ENCODE results near the gene CEP250. TPM values are rescaled to one million over a fixed set of nuclear protein-coding genes. Genes with fewer than 3 reads are reported as not detected.
A peak's percentile ranks its signal among the peaks of the same experiment; 100 is the strongest.

CEP250 gene
- total RNA-seq, 1 experiment from 2014 or later: 18.9 TPM

DNA sequence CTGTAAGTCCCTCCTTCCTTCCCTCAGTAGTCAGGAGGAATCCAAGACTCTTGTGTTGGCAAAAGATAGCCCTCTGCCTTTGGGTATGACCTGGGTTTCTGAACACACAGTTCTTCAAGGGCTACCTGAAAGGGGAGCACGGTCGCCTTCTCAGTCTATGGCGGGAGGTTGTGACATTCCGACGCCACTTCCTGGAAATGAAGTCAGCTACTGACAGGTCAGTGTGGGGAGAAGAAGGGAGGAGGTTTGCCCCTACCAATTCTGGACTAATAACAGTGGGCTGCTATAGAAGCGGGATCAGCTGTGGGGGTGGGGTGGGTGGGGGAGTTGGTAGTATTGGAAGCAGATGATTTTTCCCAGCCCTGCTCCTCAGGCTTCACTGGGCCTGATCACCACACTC lies 11.5 kb downstream of the CEP250 start:
- DNase-seq: no peak
- H3K4me3 ChIP-seq (ENCODE audit: insufficient read depth, low read depth, low read length): no peak overlapping the region
- no peaks in the 10 kb centered on the region for H3K27me3 ChIP-seq (ENCODE audit: control insufficient read depth, insufficient read depth, low read length)
- H3K36me3 ChIP-seq (replicated peaks; ENCODE audit: control insufficient read depth, insufficient read depth, low read length): peaks cover 40% of the 10 kb centered on the region

DNA sequence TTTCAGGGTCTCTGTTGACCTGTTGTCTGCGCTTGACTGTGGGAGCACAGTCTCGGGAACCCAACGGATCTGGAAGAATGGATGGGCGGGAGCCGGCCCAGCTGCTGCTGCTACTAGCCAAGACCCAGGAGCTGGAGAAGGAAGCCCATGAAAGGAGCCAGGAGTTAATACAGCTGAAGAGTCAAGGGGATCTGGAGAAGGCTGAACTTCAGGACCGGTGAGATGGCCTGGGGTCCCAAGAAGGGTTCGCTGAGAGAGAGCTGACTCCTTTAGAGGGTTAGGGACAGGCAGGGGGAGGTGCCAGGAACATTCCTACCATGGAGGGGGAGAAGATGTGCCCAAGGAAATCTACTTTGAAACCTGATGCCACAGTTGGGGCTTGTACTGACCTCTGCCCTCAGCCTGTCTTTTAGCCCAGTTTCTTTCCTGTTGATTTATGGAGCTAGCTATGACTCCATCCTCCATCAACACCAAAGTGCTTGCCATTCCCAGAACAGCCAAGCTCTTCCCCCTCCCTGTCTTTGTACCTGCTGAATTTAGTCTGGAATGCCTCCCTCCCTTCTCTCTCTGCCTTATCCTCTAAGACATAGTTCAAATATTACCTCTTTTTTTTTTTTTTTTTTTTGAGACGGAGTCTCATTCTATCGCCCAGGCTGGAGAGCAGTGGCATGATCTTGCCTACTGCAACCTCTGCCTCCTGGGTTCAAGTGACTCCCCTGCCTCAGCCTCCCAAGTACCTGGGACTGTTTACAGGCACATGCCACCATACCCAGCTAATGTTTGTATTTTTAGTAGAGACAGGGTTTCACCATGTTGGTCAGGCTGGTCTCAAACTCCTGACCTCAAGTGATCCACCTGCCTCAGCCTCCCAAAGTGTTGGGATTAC lies 12.2 kb downstream of the CEP250 start:
- H3K4me3 ChIP-seq (ENCODE audit: insufficient read depth, low read depth, low read length): no peak overlapping the region
- H3K36me3 ChIP-seq (replicated peaks; ENCODE audit: control insufficient read depth, insufficient read depth, low read length): peaks cover 37% of the 10 kb centered on the region

DNA sequence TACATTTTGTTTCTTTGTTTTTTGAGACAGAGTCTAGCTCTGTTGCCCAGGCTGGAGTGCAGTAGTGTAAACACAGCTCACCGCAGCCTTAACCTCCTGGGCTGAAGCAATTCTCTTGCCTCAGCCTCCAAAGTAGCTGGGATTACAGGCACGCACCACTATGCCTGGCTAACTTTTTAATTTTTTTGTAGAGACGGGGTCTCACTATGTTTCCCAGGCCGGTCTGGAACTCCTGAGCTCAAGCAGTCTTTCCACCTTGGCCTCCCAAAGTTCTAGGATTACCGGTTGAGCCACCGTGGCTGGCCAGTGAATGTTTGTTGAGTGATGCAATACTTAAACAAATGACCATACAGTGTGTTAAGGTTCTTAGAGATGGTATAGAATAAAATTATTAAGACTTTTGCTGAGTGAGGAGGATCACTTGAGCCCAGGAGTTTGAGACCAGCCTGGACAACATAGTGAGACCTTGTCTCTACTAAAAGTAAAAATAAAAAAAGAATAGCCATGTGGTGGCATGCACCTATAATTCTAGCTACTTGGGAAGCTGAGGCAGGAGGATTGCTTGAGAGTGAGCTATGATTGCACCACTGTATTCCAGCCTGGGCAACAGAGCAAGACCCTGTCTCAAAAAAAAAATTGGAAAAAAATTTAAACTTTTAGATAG lies 13.4 kb downstream of the CEP250 start:
- Histone ChIP-seq H3K36me3 (replicated peaks; ENCODE audit: control insufficient read depth, insufficient read depth, low read length) (peaks cover 44% of the 10 kb centered on the region), H3K27me3 (ENCODE audit: control insufficient read depth, insufficient read depth, low read length) (no peaks in the 10 kb centered on the region), H3K4me3 (ENCODE audit: insufficient read depth, low read depth, low read length) (no peak overlapping the region)
- DNase-seq: no peak

More for the DNA sequence above, 12.2 kb downstream of the CEP250 start:
- DNase-seq: no peak
- H3K27me3 ChIP-seq (ENCODE audit: control insufficient read depth, insufficient read depth, low read length): no peaks in the 10 kb centered on the region

DNA sequence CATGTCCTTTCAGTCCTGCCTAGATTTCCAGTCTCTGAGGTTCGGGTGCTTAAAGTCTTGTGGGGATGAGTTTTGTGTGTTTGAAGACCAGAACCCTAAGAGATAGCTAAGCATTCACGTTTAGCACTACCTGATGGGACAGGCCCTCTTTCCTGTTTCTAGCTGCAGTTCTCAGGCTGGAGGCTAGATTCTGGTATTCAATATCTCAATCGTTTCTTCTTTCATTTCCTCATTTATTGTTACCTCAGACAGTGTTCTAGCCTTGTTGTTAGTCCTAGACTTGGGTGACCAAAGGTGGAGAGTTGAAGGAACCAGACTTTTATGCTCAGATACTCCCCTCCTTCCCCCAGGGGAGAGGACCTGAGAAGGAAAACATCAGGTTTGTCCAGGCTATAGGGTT lies 16.8 kb downstream of the CEP250 start:
- H3K27me3 ChIP-seq (ENCODE audit: control insufficient read depth, insufficient read depth, low read length): no peaks in the 10 kb centered on the region
- DNase-seq: no peak
- H3K36me3 ChIP-seq (replicated peaks; ENCODE audit: control insufficient read depth, insufficient read depth, low read length): peaks cover 45% of the 10 kb centered on the region
- H3K4me3 ChIP-seq (ENCODE audit: insufficient read depth, low read depth, low read length): no peak overlapping the region

DNA sequence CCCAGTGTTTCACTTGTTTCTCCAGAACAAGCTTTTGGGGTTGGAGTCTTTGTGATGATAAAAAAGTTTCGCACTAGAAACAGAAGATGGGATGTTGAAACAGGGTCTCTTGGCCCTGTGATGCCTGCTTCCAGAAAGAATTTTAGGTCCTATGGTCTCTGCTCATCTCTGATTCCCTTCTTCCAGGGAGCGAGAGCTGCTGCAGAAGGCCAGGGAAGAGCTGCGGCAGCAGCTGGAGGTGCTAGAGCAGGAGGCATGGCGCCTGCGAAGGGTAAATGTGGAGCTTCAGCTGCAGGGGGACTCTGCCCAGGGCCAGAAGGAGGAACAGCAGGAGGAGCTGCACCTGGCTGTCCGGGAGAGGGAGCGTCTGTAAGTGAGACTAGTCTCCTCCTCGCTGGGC lies 18.3 kb downstream of the CEP250 start:
- H3K27me3 ChIP-seq (ENCODE audit: control insufficient read depth, insufficient read depth, low read length): no peaks in the 10 kb centered on the region
- peaks cover 45% of the 10 kb centered on the region for H3K36me3 ChIP-seq (replicated peaks; ENCODE audit: control insufficient read depth, insufficient read depth, low read length)
- no peak for DNase-seq
- no peak overlapping the region for H3K4me3 ChIP-seq (ENCODE audit: insufficient read depth, low read depth, low read length)

DNA sequence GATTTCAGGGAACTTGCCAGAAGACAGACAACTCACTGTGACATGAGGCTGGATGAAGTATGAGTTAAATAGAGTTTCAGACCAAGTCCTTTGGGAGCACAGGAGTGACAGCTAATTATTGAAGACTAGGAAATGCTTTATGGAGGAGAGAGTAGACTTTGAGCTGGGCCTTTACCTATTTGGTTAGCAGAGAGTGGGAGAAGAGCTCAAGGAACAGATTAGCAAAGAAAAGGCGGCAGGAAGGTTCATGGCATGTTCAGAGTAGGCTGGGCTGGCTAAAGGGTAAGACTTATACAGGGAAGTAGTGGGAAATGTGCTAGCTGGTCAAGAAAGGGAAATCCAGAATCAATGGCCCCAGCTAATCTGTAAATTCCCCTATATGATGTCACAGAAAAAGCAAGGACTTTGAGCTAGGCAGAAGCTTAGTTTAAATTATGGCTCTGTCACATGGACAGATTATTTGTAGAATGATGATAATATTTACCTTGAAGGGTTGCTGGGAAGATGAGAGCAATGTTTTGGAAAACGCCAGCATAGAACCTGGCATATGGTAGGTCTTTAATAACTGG lies 19.0 kb downstream of the CEP250 start:
- Histone ChIP-seq H3K36me3 (replicated peaks; ENCODE audit: control insufficient read depth, insufficient read depth, low read length) (peaks cover 51% of the 10 kb centered on the region), H3K4me3 (ENCODE audit: insufficient read depth, low read depth, low read length) (no peak overlapping the region), H3K27me3 (ENCODE audit: control insufficient read depth, insufficient read depth, low read length) (no peaks in the 10 kb centered on the region)
- DNase-seq: no peak

DNA sequence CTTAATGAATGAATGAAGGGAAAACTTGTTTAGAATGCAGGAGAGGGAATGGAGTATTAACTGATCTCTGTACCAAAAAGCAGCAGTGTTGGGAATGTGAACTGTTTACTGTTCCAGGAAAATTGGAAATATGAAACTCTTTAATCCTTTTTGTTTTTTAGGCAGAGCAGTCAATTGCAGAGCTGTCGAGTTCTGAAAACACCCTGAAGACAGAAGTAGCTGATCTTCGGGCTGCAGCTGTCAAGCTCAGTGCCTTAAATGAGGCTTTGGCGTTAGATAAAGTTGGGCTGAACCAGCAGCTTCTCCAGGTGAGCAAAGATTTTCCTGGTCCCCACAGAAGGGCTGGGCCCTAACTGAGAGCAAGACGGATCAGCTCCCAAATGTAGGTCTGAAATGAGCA lies 20.9 kb downstream of the CEP250 start:
- H3K4me3 ChIP-seq (ENCODE audit: insufficient read depth, low read depth, low read length): no peak overlapping the region
- H3K27me3 ChIP-seq (ENCODE audit: control insufficient read depth, insufficient read depth, low read length): no peaks in the 10 kb centered on the region
- H3K36me3 ChIP-seq (replicated peaks; ENCODE audit: control insufficient read depth, insufficient read depth, low read length): peaks cover 51% of the 10 kb centered on the region
- no peak for DNase-seq

DNA sequence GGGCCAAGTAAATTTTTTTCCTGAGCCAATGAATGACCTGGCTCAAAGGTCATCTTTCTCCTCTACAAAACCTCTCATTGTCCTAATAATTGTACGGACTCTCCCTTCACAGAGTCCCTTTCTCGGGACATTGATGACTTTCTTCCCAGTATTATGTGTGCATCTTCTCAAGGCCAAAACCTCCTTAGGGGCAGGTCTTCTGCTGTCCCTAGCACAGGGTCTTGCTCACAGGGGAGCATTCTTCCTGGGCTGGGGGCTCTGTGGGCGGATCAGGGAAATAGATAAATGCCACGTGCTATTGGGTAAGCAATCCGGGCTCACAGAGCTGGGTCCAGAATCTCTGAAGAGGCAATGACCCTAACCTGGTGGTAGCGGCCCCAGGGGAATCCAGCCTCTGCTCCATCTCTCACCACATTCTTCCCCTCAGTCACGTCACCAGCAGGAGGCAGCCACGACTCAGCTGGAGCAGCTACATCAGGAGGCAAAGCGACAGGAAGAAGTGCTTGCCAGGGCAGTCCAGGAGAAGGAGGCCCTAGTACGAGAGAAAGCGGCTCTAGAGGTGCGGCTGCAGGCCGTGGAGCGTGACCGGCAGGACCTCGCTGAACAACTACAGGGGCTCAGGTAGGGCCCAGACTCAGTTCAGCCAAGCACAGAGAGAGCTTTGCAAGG lies 23.5 kb downstream of the CEP250 start:
- no peak overlapping the region for H3K4me3 ChIP-seq (ENCODE audit: insufficient read depth, low read depth, low read length)
- no peaks in the 10 kb centered on the region for H3K27me3 ChIP-seq (ENCODE audit: control insufficient read depth, insufficient read depth, low read length)
- peak; percentile 53 for DNase-seq
- peaks cover 40% of the 10 kb centered on the region for H3K36me3 ChIP-seq (replicated peaks; ENCODE audit: control insufficient read depth, insufficient read depth, low read length)

DNA sequence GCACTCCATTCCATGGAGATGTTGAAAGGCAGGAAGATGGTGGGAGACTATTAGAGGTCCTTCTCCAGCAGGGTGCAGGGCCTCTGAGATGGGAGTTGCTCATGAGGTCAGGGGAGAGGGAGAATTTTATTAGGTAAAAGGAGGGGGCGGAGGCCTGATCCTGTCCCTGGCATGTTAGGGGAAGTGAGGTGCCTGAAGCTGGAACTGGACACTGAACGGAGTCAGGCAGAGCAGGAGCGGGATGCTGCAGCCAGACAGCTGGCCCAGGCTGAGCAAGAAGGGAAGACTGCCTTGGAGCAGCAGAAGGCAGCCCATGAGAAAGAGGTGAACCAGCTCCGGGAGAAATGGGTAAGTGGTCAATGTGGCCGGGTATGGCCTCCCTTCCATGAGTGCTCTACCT lies 24.4 kb downstream of the CEP250 start:
- H3K36me3 ChIP-seq (replicated peaks; ENCODE audit: control insufficient read depth, insufficient read depth, low read length): peaks cover 36% of the 10 kb centered on the region

DNA sequence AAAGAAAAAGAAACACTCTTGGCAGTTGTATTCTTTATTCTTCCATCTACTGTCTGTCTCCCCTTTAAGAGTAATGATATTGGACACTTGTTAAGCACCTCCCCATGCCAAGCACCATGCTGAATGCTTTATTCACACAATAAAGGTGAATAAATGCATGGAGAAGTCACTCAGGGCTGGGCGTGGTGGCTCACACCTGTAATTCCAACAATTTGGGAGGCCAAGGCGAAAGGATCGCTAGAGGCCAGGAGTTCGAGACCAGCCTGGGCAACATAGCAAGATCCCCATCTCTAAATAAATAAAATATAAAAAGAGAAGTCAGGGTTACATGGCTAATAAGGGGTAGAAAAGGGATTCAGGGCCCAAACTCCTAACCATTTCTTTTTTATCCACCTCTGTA lies 32.1 kb downstream of the CEP250 start:
- Histone ChIP-seq H3K4me3 (ENCODE audit: insufficient read depth, low read depth, low read length) (no peak overlapping the region), H3K27me3 (ENCODE audit: control insufficient read depth, insufficient read depth, low read length) (no peaks in the 10 kb centered on the region), H3K36me3 (replicated peaks; ENCODE audit: control insufficient read depth, insufficient read depth, low read length) (peaks cover 22% of the 10 kb centered on the region)
- no peak for DNase-seq

More for the DNA sequence above, 24.4 kb downstream of the CEP250 start:
- no peak for DNase-seq
- Histone ChIP-seq H3K27me3 (ENCODE audit: control insufficient read depth, insufficient read depth, low read length) (no peaks in the 10 kb centered on the region), H3K4me3 (ENCODE audit: insufficient read depth, low read depth, low read length) (no peak overlapping the region)

DNA sequence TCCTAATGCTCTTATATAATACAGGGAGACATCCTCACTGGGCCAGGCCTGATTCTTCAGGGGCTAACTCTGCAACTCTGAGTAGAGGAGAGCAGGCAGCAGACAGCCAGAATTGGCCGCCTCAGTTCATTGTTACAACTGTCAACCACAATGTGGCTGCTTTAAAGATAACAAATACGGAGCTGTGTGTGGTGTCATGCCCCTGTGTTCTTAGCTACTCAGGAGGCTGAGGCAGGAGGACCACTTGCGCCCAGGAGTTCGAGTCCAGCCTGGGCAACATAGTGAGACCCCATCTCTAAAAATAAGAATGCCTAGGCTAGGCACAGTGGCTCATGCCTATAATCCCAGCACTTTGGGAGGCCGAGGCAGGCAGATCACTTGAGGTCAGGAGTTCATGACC lies 34.3 kb downstream of the CEP250 start:
- Histone ChIP-seq H3K4me3 (ENCODE audit: insufficient read depth, low read depth, low read length) (no peak overlapping the region), H3K36me3 (replicated peaks; ENCODE audit: control insufficient read depth, insufficient read depth, low read length) (peaks cover 35% of the 10 kb centered on the region), H3K27me3 (ENCODE audit: control insufficient read depth, insufficient read depth, low read length) (no peaks in the 10 kb centered on the region)
- DNase-seq: no peak

DNA sequence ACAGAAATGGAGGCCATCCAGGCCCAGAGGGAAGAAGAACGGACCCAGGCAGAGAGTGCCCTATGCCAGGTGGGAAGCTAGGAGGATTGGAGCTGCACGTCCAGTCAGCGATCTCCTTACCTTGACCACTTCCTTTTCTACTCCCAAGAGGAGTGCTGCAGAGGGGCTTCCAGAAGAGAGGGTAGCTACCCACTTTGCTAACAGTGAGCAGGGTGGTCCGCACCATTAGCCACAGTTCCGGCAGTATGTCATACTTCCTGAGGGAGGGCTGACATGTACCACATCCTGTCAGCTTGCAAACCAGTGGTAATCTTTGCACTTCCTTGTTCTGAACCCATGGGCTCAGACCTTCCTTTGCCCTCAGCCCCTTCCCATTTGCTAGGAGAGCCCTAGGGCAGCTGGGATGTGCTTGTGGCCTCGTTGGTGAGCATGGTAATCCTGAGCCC lies 35.4 kb downstream of the CEP250 start:
- peaks cover 39% of the 10 kb centered on the region for H3K36me3 ChIP-seq (replicated peaks; ENCODE audit: control insufficient read depth, insufficient read depth, low read length)
- no peaks in the 10 kb centered on the region for H3K27me3 ChIP-seq (ENCODE audit: control insufficient read depth, insufficient read depth, low read length)
- H3K4me3 ChIP-seq (ENCODE audit: insufficient read depth, low read depth, low read length): no peak overlapping the region
- DNase-seq: no peak

DNA sequence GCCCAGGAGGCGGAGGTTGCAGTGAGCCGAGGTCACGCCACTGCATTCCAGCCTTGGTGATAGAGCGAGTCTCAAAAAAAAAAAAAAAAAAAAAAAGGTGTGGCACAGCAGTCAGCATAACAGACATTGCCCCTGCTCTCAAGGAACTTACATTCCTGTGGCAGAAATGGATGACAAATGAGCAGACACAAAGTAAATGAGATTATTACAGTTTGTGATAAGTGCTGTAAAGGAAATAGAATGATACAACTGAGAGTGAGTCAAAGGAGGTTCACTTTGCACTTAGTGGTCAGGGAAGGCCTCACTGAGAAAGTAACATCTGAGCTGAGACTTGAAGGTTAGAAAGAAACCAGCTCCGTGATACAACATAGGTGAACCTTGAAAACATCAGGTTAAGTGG lies 36.4 kb downstream of the CEP250 start:
- DNase-seq: no peak
- H3K27me3 ChIP-seq (ENCODE audit: control insufficient read depth, insufficient read depth, low read length): no peaks in the 10 kb centered on the region
- no peak overlapping the region for H3K4me3 ChIP-seq (ENCODE audit: insufficient read depth, low read depth, low read length)
- H3K36me3 ChIP-seq (replicated peaks; ENCODE audit: control insufficient read depth, insufficient read depth, low read length): peaks cover 44% of the 10 kb centered on the region

DNA sequence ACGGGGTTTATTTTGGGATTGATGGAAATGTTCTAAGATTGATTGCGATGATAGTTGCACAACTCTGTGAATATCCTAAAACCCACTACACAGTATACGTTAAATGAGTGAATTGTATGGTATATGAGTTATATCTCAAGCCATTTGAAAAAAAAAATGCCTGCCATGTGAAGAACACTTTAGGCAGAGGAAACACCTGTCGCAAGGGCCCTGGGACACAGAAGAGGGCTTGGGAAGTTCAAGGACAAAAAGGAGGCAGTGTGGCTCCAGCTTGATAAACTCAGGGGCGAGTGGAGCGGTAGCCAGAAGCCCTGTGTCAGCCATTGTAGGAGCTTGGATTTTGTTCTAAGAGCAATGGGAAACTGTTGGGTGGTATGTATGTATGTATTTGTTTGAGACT lies 37.0 kb downstream of the CEP250 start:
- DNase-seq: no peak
- Histone ChIP-seq H3K4me3 (ENCODE audit: insufficient read depth, low read depth, low read length) (no peak overlapping the region), H3K27me3 (ENCODE audit: control insufficient read depth, insufficient read depth, low read length) (no peaks in the 10 kb centered on the region), H3K36me3 (replicated peaks; ENCODE audit: control insufficient read depth, insufficient read depth, low read length) (peaks cover 45% of the 10 kb centered on the region)

All from H7 (cell line).